Suprapubic skin (tissue), 4 donors: Measurements from ENCODE around the gene MCU. TPM values are rescaled to one million over a fixed set of nuclear protein-coding genes. Genes with fewer than 3 reads are reported as not detected.

Experiments
- DNase-seq, 2 donors: peaks; one replicate each; pipeline ENCODE4 v3.0.0-alpha.2; 2019; ENCODE audit warnings: low spot score in 2 of 2
- H3K27ac ChIP-seq: fragments of 200-600 bp; sonication (generic); one replicate; pipeline ENCODE4 v1.5.1; 2019
- H3K27me3 ChIP-seq: fragments of 200-600 bp; sonication (generic); one replicate; pipeline ENCODE4 v1.5.1; 2019
- H3K36me3 ChIP-seq: fragments of 200-600 bp; sonication (generic); one replicate; pipeline ENCODE4 v1.5.1; 2019
- H3K4me1 ChIP-seq: fragments of 200-600 bp; sonication (generic); one replicate; pipeline ENCODE4 v1.5.1; 2019
- H3K4me3 ChIP-seq: fragments of 200-600 bp; sonication (generic); one replicate; pipeline ENCODE4 v1.5.1; 2019; ENCODE audit warnings: mild to moderate bottlenecking
- H3K9me3 ChIP-seq: fragments of 200-600 bp; sonication (generic); one replicate; pipeline ENCODE4 v1.5.1; 2019
- CTCF ChIP-seq, 2 donors: fragments of 200-600 bp in 1 of 2; fragments of 450-650 bp in 1 of 2; sonication (generic) in 1 of 2; IDR thresholded peaks; one replicate each; pipeline ENCODE4 v1.5.1; 2016 to 2019; ENCODE audit warnings: antibody characterized with exemption in 2 of 2, mild to moderate bottlenecking in 1 of 2, moderate library complexity in 1 of 2
- EP300 ChIP-seq: sonication (generic); formaldehyde crosslinking; IDR thresholded peaks from one replicate; pipeline ENCODE4 v1.6.1; 2017; ENCODE audit warnings: antibody characterized with exemption
- POLR2A ChIP-seq, 2 donors: fragments of 450-650 bp; IDR thresholded peaks; one replicate each; pipeline ENCODE4 v1.6.1; 2017; ENCODE audit warnings: antibody characterized with exemption in 2 of 2, mild to moderate bottlenecking in 2 of 2, moderate library complexity in 2 of 2
- POLR2AphosphoS5 ChIP-seq, 3 donors: sonication (generic); formaldehyde crosslinking; IDR thresholded peaks; one replicate each; pipeline ENCODE4 v1.6.1; 2017; ENCODE audit warnings: antibody characterized with exemption in 3 of 3
- WGBS: methylation state at CpG from one replicate; pipeline ENCODE4 v1.1.5; 2018; 5-methylcytosine and 5-hydroxymethylcytosine counted together
- total RNA-seq, 4 donors: library from RNA; depleted of rRNA; stranded (reverse); fragments of >200 nt; gene quantifications; one replicate each; pipeline ENCODE4 v1.1.0, GENCODE V29; 2016

Gene MCU
- total RNA-seq, 4 donors from 2014 or later = 28.3 to 31.7 (median 29.7) TPM

DNA sequence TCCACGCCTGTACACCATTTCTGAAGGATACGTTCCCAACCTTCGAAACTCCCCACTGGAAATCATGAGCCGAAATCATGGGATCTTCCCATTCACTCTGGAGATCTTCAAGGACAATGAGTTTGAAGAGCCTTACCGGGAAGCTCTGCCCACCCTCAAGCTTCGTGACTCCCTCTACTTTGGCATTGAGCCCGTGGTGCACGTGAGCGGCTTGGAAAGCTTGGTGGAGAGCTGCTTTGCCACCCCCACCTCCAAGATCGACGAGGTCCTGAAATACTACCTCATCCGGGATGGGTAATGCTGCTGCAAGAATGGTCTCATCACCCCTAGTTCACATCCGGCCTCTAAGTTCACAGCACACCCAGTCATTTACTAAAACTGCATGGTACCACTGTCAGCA lies 232.4 kb downstream of the MCU start:
- DNase-seq = no peak
- no peak overlapping the region for H3K27ac ChIP-seq
- H3K36me3 ChIP-seq = no peaks in the 10 kb centered on the region
- H3K4me3 ChIP-seq = no peak overlapping the region
- no peaks in the 10 kb centered on the region for H3K4me1 ChIP-seq
- 94% methylated on average over 13 of the region's 13 CpGs for WGBS
- H3K9me3 ChIP-seq = no peaks in the 10 kb centered on the region
- TF ChIP-seq POLR2A (IDR thresholded peaks at IDR 0.05) (no peak), CTCF (IDR thresholded peaks at IDR 0.05) (no peak), POLR2AphosphoS5 (IDR thresholded peaks at IDR 0.05) (no peak), EP300 (no peak)
- no peaks in the 10 kb centered on the region for H3K27me3 ChIP-seq

- Histone ChIP-seq H3K4me3 (no peak overlapping the region), H3K9me3 (no peaks in the 10 kb centered on the region), H3K27me3 (no peaks in the 10 kb centered on the region), H3K36me3 (no peaks in the 10 kb centered on the region), H3K27ac (no peak overlapping the region), H3K4me1 (no peaks in the 10 kb centered on the region)
- 96% methylated on average over 3 of the region's 3 CpGs for WGBS
- TF ChIP-seq POLR2AphosphoS5 (IDR thresholded peaks at IDR 0.05) = no peak
- TF ChIP-seq CTCF (IDR thresholded peaks at IDR 0.05) = no peak
- no peak for TF ChIP-seq EP300
- no peak for TF ChIP-seq POLR2A (IDR thresholded peaks at IDR 0.05)
- DNase-seq = no peak
Measured at GRCh38 chr10:72925951-72926465, 234.1 kb downstream of the MCU start.

DNA sequence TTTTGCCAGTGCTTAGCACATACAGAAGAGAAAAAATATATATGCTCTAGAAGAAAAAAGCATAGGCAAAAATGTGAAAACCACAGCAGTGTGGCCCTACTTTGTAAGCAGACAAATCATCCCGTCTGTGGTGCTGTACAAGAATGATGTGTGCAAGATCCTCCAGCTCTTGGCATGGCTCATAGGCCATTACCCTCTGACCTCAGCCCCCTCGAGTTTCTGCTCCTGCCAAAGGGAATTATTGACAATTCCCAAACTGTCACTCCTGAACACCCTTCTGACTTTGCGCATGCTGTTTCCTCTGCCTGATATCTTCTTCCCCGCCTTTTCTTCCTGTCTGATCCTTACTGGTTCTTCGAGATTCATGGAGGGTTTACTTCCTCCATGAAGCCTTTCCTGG lies 235.5 kb downstream of the MCU start:
- Histone ChIP-seq H3K9me3 (no peaks in the 10 kb centered on the region), H3K27me3 (no peaks in the 10 kb centered on the region), H3K4me1 (no peaks in the 10 kb centered on the region), H3K27ac (no peak overlapping the region), H3K4me3 (no peak overlapping the region), H3K36me3 (no peaks in the 10 kb centered on the region)
- TF ChIP-seq POLR2AphosphoS5 (IDR thresholded peaks at IDR 0.05) (no peak), CTCF (IDR thresholded peaks at IDR 0.05) (no peak), EP300 (no peak), POLR2A (IDR thresholded peaks at IDR 0.05) (no peak)
- DNase-seq = no peak
- WGBS = 74% methylated on average over 5 of the region's 5 CpGs

DNA sequence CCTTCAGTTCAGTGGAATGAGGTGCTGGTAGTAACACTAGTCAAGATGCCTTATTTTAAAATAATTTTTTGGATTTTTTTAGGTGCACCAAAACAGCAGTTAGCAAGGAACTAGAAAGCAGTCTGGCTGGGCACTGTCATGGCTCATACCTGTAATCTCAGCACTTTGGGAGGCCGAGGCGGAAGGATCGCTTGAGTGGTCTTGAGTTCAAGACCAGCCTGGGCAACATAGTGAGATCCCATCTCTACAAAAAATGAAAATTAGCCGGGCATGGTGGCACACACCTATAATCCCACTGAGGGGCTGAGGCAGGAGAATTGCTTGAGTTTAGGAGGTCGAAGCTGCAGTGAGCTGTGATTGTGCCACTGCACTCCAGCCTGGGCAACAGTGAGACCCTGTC lies 236.9 kb downstream of the MCU start:
- TF ChIP-seq CTCF (IDR thresholded peaks at IDR 0.05) = no peak
- no peak for TF ChIP-seq EP300
- no peak for TF ChIP-seq POLR2AphosphoS5 (IDR thresholded peaks at IDR 0.05)
- no peak for TF ChIP-seq POLR2A (IDR thresholded peaks at IDR 0.05)
- Histone ChIP-seq H3K4me3 (no peak overlapping the region), H3K27me3 (no peaks in the 10 kb centered on the region), H3K27ac (no peak overlapping the region), H3K36me3 (no peaks in the 10 kb centered on the region), H3K4me1 (no peaks in the 10 kb centered on the region), H3K9me3 (no peaks in the 10 kb centered on the region)
- no peak for DNase-seq
- WGBS = 94% methylated on average over 5 of the region's 5 CpGs

DNA sequence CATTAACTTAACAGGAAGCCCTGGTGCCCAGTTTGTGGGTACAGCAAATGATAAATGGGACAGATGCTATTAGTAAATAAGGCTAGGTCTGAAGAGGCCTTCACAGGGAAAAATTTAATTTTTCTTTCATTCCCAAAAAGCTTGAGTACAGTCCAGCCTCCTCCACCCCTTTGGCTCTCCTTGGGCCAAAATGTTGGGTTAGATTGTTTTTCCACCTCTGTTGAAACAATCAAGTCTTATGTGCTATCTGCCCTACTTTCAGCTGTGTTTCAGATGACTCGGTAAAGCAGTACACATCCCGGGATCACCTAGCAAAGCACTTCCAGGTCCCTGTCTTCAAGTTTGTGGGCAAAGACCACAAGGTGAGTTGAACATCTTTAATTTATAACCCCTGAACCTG lies 238.3 kb downstream of the MCU start:
- H3K4me3 ChIP-seq = no peak overlapping the region
- WGBS = 81% methylated on average over 2 of the region's 2 CpGs
- H3K9me3 ChIP-seq = no peaks in the 10 kb centered on the region
- no peaks in the 10 kb centered on the region for H3K4me1 ChIP-seq
- DNase-seq = no peak
- H3K27ac ChIP-seq = no peak overlapping the region
- no peak for TF ChIP-seq CTCF (IDR thresholded peaks at IDR 0.05)
- TF ChIP-seq EP300 = no peak
- no peak for TF ChIP-seq POLR2A (IDR thresholded peaks at IDR 0.05)
- no peaks in the 10 kb centered on the region for H3K36me3 ChIP-seq
- H3K27me3 ChIP-seq = no peaks in the 10 kb centered on the region
